Epidermal melanocyte (primary cell): Measurements from ENCODE around the gene ATF7.

Experiments used
- DNase-seq: peaks from one replicate; pipeline ENCODE4 v3.0.0; 2011; ENCODE audit warnings: low spot score; ENCODE audit not compliant: insufficient read length

Gene ATF7

GRCh38 chr12:53532021-53532420, 94.2 kb downstream of the ATF7 start:
- DNase-seq = no peak

GRCh38 chr12:53530920-53531319, 95.3 kb downstream of the ATF7 start:
- DNase-seq = no peak

- DNase-seq = no peak
Measured at GRCh38 chr12:53530061-53530460, 96.1 kb downstream of the ATF7 start.

- no peak for DNase-seq
Measured at GRCh38 chr12:53524476-53524875, 101.7 kb downstream of the ATF7 start.

GRCh38 chr12:53523131-53523530, 103.1 kb downstream of the ATF7 start:
- DNase-seq = no peak

GRCh38 chr12:53518381-53518780, 107.8 kb downstream of the ATF7 start:
- no peak for DNase-seq

- DNase-seq = no peak
Measured at GRCh38 chr12:53516758-53517455, 109.3 kb downstream of the ATF7 start.

GRCh38 chr12:53515291-53515680, 110.9 kb downstream of the ATF7 start:
- DNase-seq = no peak

GRCh38 chr12:53514628-53515290, 111.4 kb downstream of the ATF7 start:
- no peak for DNase-seq

- no peak for DNase-seq
Measured at GRCh38 chr12:53513712-53514410, 112.3 kb downstream of the ATF7 start.

- no peak for DNase-seq
Measured at GRCh38 chr12:53510181-53510812, 115.9 kb downstream of the ATF7 start.

GRCh38 chr12:53508534-53509170, 117.5 kb downstream of the ATF7 start:
- DNase-seq = peak; percentile 67

- DNase-seq = no peak
Measured at GRCh38 chr12:53507603-53507885, 118.6 kb downstream of the ATF7 start.

- DNase-seq = no peak
Measured at GRCh38 chr12:53506881-53507602, 119.1 kb downstream of the ATF7 start, which contains the start of gene NPFF. Gene NPFF (minus strand): TSS chr12:53507484. CDS start chr12:53507474, 10 bp downstream.

- no peak for DNase-seq
Measured at GRCh38 chr12:53506450-53506785, 119.8 kb downstream of the ATF7 start.

GRCh38 chr12:53505555-53506449, 120.4 kb downstream of the ATF7 start:
- DNase-seq = no peak

- DNase-seq = no peak
Measured at GRCh38 chr12:53505086-53505485, 121.1 kb downstream of the ATF7 start.

GRCh38 chr12:53504004-53504920, 121.9 kb downstream of the ATF7 start:
- no peak for DNase-seq
